Brain pericyte (primary cell): Measurements from ENCODE around the gene ZNF529.
"Not testable (repeated sequence)": the region's sequence is repeated elsewhere in the genome, so short reads cannot be mapped to it uniquely, and the experiment has no call there.

Experiments
- DNase-seq: peaks from one replicate; pipeline ENCODE4 v3.0.0-alpha.2; 2012; ENCODE audit warnings: low read depth, low spot score

The ZNF529 gene

GRCh38 chr19:36573020-36573894 lies at the start of gene ZNF529:
Gene ZNF529 (minus strand): TSS chr19:36573292. CDS start chr19:36572346, 946 bp downstream.
- DNase-seq, result peak; percentile 54

- no peak for DNase-seq
Measured at GRCh38 chr19:36605877-36606478, 32.9 kb upstream of the ZNF529 start.

GRCh38 chr19:36605101-36605876 lies 32.2 kb upstream of the ZNF529 start, which contains the start of gene ZNF382:
Gene ZNF382 (plus strand): TSS chr19:36605313. CDS start chr19:36609915, 4,602 bp downstream.
- peak; percentile 20 for DNase-seq

- no peak for DNase-seq
Measured at GRCh38 chr19:36604656-36605100, 31.6 kb upstream of the ZNF529 start.

GRCh38 chr19:36602681-36603080 lies 29.6 kb upstream of the ZNF529 start:
- DNase-seq, result not testable (repeated sequence)

GRCh38 chr19:36579255-36579654 lies 6.2 kb upstream of the ZNF529 start:
- no peak for DNase-seq

GRCh38 chr19:36577271-36577996 lies 4.3 kb upstream of the ZNF529 start:
- no peak for DNase-seq

GRCh38 chr19:36574741-36575140 lies 1.6 kb upstream of the ZNF529 start:
- DNase-seq, result no peak

GRCh38 chr19:36573895-36574720 lies 1.0 kb upstream of the ZNF529 start:
- no peak for DNase-seq

GRCh38 chr19:36572593-36573019 lies 486 bp downstream of the ZNF529 start:
- no peak for DNase-seq

- DNase-seq, result no peak
Measured at GRCh38 chr19:36564391-36564790, 8.7 kb downstream of the ZNF529 start.

GRCh38 chr19:36547001-36547732 lies 25.9 kb downstream of the ZNF529 start:
- DNase-seq, result no peak

- DNase-seq, result peak; percentile 25
Measured at GRCh38 chr19:36528921-36529518, 44.1 kb downstream of the ZNF529 start.

GRCh38 chr19:36528194-36528920 lies 44.7 kb downstream of the ZNF529 start, which contains the start of gene ZNF260:
Gene ZNF260 (minus strand): TSS chr19:36528271. CDS start chr19:36515238, 13,033 bp downstream.
- peak; percentile 90 for DNase-seq

- DNase-seq, result no peak
Measured at GRCh38 chr19:36527873-36528193, 45.3 kb downstream of the ZNF529 start.

- no peak for DNase-seq
Measured at GRCh38 chr19:36527341-36527740, 45.8 kb downstream of the ZNF529 start.

GRCh38 chr19:36526581-36526980 lies 46.5 kb downstream of the ZNF529 start:
- no peak for DNase-seq

- DNase-seq, result no peak
Measured at GRCh38 chr19:36524617-36525016, 48.5 kb downstream of the ZNF529 start.
